Dermis blood vessel endothelial cell (primary cell): ENCODE measurements around the gene NEAT1. TPM values are rescaled to one million over a fixed set of nuclear protein-coding genes. Genes with fewer than 3 reads are reported as not detected.

ENCODE experiments used
- DNase-seq: peaks from one replicate; pipeline ENCODE4 v3.0.0; 2010
- total RNA-seq: library from RNA; depleted of rRNA; stranded (reverse); fragments of >200 nt; gene quantifications from 2 replicates; pipeline ENCODE4 v1.2.3, GENCODE V29; 2014

Gene NEAT1
- total RNA-seq, 1 donor from 2014 or later, result 189 TPM

DNA sequence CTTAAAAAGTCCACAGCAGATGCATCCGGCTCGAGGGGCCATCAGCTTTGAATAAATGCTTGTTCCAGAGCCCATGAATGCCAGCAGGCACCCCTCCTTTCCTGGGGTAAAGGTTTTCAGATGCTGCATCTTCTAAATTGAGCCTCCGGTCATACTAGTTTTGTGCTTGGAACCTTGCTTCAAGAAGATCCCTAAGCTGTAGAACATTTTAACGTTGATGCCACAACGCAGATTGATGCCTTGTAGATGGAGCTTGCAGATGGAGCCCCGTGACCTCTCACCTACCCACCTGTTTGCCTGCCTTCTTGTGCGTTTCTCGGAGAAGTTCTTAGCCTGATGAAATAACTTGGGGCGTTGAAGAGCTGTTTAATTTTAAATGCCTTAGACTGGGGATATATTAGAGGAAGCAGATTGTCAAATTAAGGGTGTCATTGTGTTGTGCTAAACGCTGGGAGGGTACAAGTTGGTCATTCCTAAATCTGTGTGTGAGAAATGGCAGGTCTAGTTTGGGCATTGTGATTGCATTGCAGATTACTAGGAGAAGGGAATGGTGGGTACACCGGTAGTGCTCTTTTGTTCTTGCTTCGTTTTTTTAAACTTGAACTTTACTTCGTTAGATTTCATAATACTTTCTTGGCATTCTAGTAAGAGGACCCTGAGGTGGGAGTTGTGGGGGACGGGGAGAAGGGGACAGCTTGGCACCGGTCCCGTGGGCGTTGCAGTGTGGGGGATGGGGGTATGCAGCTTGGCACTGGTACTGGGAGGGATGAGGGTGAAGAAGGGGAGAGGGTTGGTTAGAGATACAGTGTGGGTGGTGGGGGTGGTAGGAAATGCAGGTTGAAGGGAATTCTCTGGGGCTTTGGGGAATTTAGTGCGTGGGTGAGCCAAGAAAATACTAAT lies 1.9 kb downstream of the NEAT1 start:
- peak; percentile 48 for DNase-seq

- peak; percentile 71 for DNase-seq
Observed at GRCh38 chr11:65425105-65425970, 2.7 kb downstream of the NEAT1 start.

DNA sequence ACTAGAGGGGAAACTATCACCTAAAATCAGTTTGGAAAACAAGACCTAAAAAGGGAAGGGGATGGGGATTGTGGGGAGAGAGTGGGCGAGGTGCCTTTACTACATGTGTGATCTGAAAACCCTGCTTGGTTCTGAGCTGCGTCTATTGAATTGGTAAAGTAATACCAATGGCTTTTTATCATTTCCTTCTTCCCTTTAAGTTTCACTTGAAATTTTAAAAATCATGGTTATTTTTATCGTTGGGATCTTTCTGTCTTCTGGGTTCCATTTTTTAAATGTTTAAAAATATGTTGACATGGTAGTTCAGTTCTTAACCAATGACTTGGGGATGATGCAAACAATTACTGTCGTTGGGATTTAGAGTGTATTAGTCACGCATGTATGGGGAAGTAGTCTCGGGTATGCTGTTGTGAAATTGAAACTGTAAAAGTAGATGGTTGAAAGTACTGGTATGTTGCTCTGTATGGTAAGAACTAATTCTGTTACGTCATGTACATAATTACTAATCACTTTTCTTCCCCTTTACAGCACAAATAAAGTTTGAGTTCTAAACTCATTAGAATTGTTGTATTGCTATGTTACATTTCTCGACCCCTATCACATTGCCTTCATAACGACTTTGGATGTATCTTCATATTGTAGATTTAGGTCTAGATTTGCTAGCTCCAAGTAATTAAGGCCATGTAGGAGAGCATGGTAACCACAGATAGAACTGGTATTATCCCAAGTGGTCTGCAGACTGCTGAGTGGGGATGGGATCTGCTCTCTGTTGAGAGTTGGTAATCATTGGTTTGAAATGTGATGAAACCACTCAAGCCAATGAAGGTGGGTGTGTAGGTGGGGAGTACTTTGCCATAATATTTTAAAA lies 3.6 kb downstream of the NEAT1 start:
- peak; percentile 71 for DNase-seq

DNA sequence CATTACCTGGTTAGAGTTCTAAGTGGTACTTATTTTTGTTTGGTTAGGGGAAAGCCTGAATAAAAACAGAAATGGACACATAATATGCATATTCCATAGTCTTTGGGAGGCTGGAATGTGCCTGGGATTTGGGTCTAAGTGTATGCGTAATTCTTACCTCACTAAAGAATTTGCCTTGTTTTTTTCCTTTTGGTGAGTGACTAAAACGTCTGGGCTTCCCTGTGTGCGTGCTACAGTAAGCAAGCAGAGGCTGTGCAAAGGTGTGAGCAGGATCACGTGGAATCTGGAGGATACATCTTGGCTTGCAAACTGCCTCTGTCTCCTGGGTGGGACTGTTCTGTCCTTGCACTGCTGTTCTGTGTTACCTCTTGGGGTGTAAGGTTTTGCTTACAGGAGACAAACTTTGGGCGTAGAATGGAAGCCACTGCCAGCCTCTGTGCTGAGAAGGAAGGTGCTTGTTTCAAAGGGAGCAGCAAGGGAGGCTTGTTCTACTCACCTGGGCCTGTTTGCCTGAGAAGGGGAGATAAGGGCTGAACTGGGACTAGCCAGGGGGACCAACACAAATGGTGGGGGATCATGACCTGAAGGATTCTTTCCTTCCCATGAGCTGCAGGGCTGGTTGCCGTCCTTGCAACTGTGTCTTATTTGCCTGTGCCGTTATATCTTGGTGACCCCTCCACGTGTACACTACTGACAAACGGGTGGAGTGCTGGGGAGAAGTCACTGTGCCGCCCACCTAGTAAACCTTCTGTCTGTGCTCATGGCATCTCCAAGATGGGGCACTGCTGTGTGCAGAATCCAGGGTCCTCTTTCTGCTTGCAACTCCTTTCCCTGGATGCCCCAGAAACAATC lies 4.5 kb downstream of the NEAT1 start:
- DNase-seq, result peak; percentile 59

DNA sequence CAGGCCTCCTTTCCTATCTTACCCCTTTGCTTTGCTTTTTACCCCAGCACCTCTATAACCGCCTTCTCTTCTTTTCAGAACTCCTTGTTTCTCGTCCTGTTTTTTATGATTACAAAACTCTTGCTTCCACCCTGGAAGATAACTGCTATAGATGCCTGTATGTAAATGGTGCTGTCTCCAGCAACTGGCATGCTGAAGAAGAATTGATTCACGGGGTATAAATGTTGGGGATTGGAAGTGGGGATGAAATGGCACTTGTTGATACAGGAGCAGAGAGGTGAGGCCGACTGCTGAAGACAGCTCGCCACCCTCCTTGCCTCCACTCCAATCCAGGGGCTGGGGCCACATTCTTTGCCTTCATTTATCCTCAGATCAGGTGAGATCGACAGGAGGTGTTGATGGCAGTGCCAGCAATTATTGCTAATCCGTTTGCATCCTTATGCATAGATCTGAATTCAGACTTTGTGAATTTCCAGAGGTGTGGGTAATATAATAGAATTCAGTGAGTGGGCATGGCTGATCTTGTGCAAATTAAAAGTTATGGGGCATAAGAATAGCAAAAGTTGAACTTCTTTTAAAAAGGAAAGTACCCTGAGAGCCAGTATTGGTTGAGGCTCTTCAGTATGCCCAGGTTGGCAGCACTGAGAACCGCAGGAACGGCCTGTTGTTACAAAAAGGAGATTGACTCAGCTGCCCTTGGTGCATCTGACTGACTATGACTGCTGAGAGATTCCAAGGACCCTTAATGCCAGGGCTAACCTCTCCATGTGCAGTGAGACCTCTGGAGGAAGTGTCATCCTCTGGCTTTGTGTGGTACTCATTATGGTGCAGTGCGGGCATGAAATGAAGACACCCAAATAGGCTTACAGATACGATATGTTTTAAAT lies 5.3 kb downstream of the NEAT1 start:
- DNase-seq, result peak; percentile 71

GRCh38 chr11:65428578-65429067 lies 6.0 kb downstream of the NEAT1 start:
- no peak for DNase-seq

- peak; percentile 62 for DNase-seq
Observed at GRCh38 chr11:65429068-65429681, 6.6 kb downstream of the NEAT1 start.

DNA sequence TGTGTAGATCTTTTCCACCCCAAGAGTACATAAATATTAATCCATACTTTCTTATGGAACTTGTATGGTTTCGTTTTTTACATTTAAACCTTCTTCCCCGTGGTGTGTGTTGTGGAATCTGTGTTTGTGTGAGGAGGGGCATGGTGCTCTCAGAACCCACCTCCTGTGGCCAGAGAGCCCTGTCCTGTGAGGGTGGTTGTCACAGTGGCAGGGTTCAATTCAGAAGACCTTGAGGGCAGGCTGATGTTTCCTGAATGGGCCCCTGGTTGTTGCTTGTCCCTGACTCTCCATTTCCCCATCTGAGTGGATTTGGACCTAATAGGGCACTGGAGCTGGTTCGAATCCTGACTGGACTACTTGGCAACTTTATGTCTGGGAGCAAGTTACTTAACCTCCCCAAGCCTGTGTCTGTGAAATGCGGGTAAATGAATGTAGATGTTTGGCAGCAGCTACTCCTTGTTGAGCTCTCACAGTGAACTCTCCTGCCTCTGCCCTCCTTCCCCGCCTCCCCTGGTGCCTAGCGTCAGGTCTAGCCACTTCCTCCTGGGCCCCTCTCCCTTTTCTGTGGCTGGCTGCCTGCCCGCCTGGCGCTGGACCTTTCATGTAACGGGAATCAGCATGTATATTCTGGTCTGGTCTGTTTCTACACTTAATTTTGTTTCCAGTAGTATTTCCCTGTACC lies 7.3 kb downstream of the NEAT1 start:
- DNase-seq, result peak; percentile 73

DNA sequence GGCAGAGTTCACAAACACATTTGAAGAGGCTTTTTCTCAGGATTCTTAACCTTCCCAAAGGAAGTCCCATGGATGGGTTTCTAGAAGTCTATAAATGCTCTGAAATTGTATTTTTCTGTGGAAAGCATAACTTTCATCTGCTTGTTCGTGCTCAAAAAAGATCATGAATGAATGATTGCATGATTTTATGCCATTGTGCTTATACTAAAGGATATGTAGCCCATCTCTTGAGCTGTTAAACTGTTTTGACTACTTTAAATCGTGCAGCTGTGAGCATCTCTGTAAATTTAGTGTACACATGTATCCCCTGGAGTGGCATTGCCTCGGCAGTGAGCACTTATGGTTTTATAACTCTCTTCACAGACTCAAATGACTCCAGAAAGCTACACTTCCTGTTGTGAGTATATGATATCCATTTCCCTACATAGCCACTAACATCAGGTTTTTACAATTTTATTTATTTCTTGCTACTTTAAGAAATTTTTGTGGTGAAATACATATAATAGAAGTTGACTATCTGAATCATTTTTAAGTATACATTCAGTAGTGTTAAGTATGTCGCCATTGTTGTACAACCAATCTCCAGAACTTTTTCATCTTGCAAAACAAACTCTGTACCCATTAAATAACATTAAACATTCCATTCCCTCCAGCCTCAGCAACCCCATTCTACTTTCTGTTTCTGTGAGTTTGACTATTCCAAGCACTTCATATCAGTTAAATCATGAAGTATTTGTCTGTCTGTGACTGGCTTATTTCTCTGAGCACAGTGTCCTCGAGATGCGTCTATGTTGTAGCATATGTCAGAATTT lies 8.0 kb downstream of the NEAT1 start:
- DNase-seq, result peak; percentile 56

DNA sequence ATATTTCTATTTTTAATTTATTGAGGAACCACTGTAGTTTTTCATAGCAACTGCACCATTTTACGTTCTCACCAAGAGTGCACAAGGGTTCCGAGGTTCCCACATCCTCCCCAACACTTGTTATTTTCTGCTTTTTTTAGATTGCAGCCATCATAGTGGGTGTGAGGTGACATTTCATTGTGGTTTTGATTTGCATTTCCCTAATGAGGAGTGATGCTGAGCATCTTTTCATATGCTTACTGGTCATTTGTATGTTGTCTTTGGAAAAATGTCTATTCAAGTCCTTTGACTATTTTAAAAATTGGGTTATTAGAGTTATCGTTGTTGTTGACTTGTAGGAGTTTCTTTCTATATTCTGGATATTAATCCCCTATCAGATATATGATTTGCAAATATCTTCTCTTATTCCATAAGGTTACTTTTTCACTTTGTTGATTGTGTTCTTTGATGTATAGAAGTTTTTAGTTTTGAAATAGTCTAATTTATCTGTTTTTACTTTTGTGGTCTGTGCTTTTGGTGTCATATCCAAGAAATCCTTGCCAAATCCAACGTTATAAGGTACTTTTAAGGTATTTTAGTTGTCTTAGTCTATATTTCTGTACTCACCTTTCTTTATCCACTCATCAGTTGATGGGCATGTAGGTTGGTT lies 9.0 kb downstream of the NEAT1 start:
- peak; percentile 36 for DNase-seq

- peak; percentile 10 for DNase-seq
Observed at GRCh38 chr11:65432100-65432650, 9.6 kb downstream of the NEAT1 start.

- peak; percentile 61 for DNase-seq
Observed at GRCh38 chr11:65432686-65433582, 10.3 kb downstream of the NEAT1 start.

DNA sequence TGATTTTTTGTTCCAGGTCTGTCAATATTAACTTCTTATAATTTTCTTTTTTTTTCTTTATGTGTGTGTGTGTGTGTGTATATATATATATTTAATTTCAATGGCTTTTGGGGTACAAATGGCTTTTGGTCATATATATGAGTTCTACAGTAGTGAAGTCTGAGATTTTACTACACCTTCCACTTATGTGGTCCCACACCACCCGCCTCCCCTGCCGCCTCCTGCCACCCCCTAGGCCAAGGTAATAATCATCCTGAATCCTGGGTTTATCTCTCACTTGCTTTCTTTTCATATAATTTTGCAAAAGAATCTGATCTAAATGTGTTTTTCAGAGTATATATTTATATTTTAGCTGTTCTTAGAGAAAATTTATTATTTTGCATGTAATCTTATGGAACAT lies 11.1 kb downstream of the NEAT1 start:
- DNase-seq, result peak; percentile 3

DNA sequence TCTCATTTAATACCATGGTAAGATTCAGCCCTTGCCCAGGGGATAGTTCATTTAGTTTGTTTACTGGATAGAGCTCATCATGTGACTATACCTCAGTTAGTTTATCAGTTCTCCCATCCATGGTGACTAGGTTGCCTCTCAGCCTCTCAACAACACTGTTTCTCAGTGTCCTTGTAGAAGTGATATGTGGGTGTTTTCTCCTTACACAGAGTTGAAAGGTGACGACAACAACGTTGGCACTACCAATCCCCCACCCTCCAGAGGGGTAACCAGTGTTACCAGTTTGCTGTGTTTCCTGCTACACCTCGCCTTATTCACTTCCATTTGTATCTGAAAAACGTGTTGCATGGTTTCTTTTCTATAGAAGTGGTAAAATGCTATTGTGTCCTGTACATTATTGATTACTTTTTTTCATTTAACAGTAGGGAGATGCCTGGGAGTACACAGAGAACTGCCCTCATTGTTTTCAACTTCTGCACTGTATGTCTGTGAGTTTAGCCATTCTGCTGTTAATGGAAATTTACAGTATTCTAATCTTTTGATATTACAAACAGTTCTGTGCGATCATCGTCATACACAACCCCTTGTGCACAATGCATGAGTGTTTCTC lies 11.6 kb downstream of the NEAT1 start:
- peak; percentile 42 for DNase-seq

DNA sequence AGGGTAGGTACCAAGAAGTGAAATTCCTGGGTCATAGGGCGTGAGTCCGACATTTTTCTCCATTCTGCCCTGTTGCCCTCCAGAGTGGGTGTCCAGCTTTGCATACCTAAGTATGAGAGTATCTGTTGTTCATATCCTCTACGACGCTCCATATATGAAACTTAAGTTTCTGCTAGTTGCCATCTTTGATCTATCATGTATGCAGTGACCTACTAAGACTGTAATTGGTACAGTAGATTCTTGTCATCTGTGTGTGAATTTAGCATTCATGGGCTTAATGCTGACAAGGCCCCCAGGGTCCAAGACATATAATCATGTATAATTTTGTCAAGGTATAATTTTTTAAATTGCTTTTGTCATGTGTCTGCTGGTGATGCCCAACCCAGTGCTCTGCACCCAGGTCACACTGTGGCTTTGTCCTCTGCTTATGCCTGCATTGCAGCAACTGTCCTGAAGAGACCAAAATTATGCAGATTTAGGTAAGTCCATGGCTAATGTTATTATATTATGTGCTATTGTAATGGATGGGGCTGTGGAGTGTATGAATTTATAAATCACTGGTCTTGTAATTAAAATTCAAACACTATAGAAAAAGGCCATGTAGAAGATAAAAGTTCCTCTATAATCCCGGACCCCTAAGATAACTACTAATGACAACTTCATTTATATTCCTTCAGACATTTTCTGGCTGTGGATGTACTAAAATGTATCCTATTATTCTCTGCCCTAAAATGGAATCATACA lies 12.2 kb downstream of the NEAT1 start:
- DNase-seq, result peak; percentile 39
